ENCODE results near the gene IPCEF1. TPM values are rescaled to one million over a fixed set of nuclear protein-coding genes. Genes with fewer than 3 reads are reported as not detected.

Gene IPCEF1
- polyA plus RNA-seq, 1 donor from 2014 or later, result 3.9 TPM

DNA sequence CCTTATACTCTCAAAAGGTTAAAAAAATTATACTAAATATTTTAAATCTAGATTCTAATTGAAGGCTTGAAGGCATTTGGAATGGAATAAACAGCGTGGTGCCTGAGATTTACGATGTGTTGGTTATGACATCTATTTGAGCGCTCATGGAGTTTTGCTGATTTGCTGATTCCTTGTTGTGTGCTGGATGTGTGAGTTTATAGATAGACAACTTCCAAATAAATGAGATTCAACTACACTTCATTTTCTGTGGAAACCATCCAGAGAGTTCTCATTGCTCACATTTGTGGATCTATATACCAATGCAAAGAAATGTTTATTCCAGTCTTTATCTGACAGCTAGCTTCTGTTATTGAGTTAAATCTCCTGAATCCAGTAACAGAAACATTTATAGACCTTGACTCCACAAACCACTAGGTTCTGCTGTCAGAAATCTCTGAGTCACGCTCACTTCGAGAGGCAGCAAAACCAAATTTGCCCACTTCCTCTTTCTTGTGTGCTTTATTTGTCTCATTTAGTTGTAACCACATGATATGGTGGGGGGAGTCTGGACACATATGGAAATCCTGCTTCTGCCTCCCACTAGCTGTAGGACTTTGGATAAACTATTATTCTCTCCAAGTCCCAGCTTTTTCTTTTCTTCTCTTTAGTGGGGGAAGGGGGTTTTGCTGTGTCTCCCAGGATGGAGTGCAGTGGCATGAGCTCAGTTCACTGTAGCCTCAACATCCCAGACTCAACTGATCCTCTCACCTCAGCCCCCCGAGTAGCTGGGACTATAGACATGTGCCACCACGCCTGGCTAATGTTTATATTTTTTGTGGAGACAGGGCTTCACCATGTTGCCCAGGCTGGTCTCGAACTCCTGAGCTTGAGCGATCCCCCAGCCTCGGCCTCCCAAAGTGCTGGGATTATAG is 54.5 kb downstream of the IPCEF1 start:
- Histone ChIP-seq H3K36me3 (ENCODE audit: insufficient read depth, low read length) (no peaks in the 10 kb centered on the region), H3K27me3 (ENCODE audit: insufficient read depth, low read depth, low read length) (no peaks in the 10 kb centered on the region), H3K79me2 (replicated peaks; ENCODE audit: insufficient read depth, low read length) (no peaks in the 10 kb centered on the region), H3K9me2 (ENCODE audit: insufficient read depth, low read length) (no peaks in the 10 kb centered on the region), H3K9ac (ENCODE audit: low read length) (no peak overlapping the region), H3K4me3 (ENCODE audit: low read length) (no peak overlapping the region), H3F3A (ENCODE audit: insufficient read depth, low read length, poor library complexity, severe bottlenecking) (no peaks in the 10 kb centered on the region), H3K27ac (ENCODE audit: low read length) (no peak overlapping the region), H3K4me2 (ENCODE audit: low read length) (no peak overlapping the region), H4K20me1 (ENCODE audit: insufficient read depth) (no peaks in the 10 kb centered on the region), H3K9me3 (ENCODE audit: low read length) (no peaks in the 10 kb centered on the region), H2AFZ (ENCODE audit: low read depth, low read length) (no peak overlapping the region)
- TF ChIP-seq TAF1 (IDR thresholded peaks at IDR 0.05; ENCODE audit: low read depth), result no peak
- TF ChIP-seq, protein P1, sequence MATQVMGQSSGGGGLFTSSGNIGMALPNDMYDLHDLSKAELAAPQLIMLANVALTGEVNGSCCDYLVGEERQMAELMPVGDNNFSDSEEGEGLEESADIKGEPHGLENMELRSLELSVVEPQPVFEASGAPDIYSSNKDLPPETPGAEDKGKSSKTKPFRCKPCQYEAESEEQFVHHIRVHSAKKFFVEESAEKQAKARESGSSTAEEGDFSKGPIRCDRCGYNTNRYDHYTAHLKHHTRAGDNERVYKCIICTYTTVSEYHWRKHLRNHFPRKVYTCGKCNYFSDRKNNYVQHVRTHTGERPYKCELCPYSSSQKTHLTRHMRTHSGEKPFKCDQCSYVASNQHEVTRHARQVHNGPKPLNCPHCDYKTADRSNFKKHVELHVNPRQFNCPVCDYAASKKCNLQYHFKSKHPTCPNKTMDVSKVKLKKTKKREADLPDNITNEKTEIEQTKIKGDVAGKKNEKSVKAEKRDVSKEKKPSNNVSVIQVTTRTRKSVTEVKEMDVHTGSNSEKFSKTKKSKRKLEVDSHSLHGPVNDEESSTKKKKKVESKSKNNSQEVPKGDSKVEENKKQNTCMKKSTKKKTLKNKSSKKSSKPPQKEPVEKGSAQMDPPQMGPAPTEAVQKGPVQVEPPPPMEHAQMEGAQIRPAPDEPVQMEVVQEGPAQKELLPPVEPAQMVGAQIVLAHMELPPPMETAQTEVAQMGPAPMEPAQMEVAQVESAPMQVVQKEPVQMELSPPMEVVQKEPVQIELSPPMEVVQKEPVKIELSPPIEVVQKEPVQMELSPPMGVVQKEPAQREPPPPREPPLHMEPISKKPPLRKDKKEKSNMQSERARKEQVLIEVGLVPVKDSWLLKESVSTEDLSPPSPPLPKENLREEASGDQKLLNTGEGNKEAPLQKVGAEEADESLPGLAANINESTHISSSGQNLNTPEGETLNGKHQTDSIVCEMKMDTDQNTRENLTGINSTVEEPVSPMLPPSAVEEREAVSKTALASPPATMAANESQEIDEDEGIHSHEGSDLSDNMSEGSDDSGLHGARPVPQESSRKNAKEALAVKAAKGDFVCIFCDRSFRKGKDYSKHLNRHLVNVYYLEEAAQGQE (IDR thresholded peaks at IDR 0.05; ENCODE audit: borderline replicate concordance), result no peak

DNA sequence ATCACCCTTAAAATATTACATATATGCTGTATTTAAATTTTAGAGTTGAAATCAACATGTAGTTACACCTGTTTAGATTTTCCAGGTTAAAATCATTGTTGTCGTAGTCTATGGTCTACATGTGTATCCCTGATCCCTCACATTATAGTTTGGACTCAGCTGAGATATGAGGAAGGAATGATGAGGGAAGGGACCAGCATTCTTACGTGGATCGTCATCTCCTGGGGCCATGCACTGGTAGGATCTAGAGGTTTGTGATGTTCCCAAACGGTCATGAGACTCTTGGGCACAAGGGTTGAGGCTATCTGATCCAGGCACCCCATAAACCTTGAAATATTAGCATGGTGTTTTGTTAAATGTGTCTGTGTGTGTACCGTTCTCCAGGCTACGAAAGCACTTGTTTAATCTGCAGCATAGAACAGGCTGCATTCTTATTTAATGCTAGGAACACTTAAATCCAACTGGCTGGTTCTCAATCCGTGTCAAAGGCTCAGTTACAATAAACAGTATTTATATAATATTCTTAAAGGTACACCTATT is 55.4 kb downstream of the IPCEF1 start:
- no peaks in the 10 kb centered on the region for H3K79me2 ChIP-seq (replicated peaks; ENCODE audit: insufficient read depth, low read length)
- no peak overlapping the region for H2AFZ ChIP-seq (ENCODE audit: low read depth, low read length)
- no peak overlapping the region for H3K27ac ChIP-seq (ENCODE audit: low read length)
- H3K9me3 ChIP-seq (ENCODE audit: low read length), result no peaks in the 10 kb centered on the region
- H3K4me2 ChIP-seq (ENCODE audit: low read length), result no peak overlapping the region
- TF ChIP-seq MXI1 (conservative IDR thresholded peaks at IDR 0.05; ENCODE audit: poor library complexity, severe bottlenecking), result no peak
- TF ChIP-seq TAF1 (IDR thresholded peaks at IDR 0.05; ENCODE audit: low read depth), result no peak
- TF ChIP-seq, protein P2, sequence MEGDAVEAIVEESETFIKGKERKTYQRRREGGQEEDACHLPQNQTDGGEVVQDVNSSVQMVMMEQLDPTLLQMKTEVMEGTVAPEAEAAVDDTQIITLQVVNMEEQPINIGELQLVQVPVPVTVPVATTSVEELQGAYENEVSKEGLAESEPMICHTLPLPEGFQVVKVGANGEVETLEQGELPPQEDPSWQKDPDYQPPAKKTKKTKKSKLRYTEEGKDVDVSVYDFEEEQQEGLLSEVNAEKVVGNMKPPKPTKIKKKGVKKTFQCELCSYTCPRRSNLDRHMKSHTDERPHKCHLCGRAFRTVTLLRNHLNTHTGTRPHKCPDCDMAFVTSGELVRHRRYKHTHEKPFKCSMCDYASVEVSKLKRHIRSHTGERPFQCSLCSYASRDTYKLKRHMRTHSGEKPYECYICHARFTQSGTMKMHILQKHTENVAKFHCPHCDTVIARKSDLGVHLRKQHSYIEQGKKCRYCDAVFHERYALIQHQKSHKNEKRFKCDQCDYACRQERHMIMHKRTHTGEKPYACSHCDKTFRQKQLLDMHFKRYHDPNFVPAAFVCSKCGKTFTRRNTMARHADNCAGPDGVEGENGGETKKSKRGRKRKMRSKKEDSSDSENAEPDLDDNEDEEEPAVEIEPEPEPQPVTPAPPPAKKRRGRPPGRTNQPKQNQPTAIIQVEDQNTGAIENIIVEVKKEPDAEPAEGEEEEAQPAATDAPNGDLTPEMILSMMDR (IDR thresholded peaks at IDR 0.05; ENCODE audit: poor library complexity, severe bottlenecking), result no peak
- H3K36me3 ChIP-seq (ENCODE audit: insufficient read depth, low read length), result no peaks in the 10 kb centered on the region
- H3K4me3 ChIP-seq (ENCODE audit: low read length), result no peak overlapping the region
- no peaks in the 10 kb centered on the region for H3K27me3 ChIP-seq (ENCODE audit: insufficient read depth, low read depth, low read length)
- H4K20me1 ChIP-seq (ENCODE audit: insufficient read depth), result no peaks in the 10 kb centered on the region
- H3K9ac ChIP-seq (ENCODE audit: low read length), result no peak overlapping the region
- no peaks in the 10 kb centered on the region for H3F3A ChIP-seq (ENCODE audit: insufficient read depth, low read length, poor library complexity, severe bottlenecking)
- no peaks in the 10 kb centered on the region for H3K9me2 ChIP-seq (ENCODE audit: insufficient read depth, low read length)

DNA sequence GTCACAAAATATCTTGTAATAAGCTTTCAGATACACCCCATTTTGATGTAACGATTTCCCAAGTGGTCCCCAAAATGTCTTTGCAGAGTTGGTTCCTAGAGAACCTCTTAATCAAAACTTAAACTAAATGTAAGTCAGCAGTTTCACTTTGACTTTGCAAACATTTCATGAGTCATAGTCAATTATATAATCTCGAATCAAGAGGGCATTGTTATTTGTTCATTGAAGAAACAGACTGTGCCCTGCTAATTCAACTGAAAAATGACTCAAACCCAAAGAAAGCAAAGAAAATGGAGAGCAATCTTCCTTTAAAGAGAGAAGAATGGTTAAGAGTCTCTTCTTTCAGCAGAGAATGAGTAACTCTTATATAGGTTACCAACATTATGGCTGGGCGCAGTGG is 58.3 kb downstream of the IPCEF1 start:
- Histone ChIP-seq H2AFZ (ENCODE audit: low read depth, low read length) (no peak overlapping the region), H3K9ac (ENCODE audit: low read length) (no peak overlapping the region), H3K36me3 (ENCODE audit: insufficient read depth, low read length) (no peaks in the 10 kb centered on the region), H3K9me2 (ENCODE audit: insufficient read depth, low read length) (no peaks in the 10 kb centered on the region), H3K27me3 (ENCODE audit: insufficient read depth, low read depth, low read length) (no peaks in the 10 kb centered on the region), H3K27ac (ENCODE audit: low read length) (no peak overlapping the region), H3K4me3 (ENCODE audit: low read length) (no peak overlapping the region), H3K9me3 (ENCODE audit: low read length) (no peaks in the 10 kb centered on the region), H4K20me1 (ENCODE audit: insufficient read depth) (no peaks in the 10 kb centered on the region), H3K4me2 (ENCODE audit: low read length) (no peak overlapping the region), H3K79me2 (replicated peaks; ENCODE audit: insufficient read depth, low read length) (no peaks in the 10 kb centered on the region), H3F3A (ENCODE audit: insufficient read depth, low read length, poor library complexity, severe bottlenecking) (no peaks in the 10 kb centered on the region)
- TF ChIP-seq, protein P2 (IDR thresholded peaks at IDR 0.05; ENCODE audit: poor library complexity, severe bottlenecking), result no peak
- TF ChIP-seq EP300 (conservative IDR thresholded peaks at IDR 0.05; ENCODE audit: poor library complexity, severe bottlenecking), result no peak
- no peak for TF ChIP-seq EZH2 (IDR thresholded peaks at IDR 0.05; ENCODE audit: borderline replicate concordance, insufficient read depth, low read length, poor library complexity, severe bottlenecking)
- TF ChIP-seq POLR2AphosphoS5 (IDR thresholded peaks at IDR 0.05), result no peak
- no peak for TF ChIP-seq SMC3 (conservative IDR thresholded peaks at IDR 0.05; ENCODE audit: poor library complexity)
- no peak for TF ChIP-seq RAD21 (conservative IDR thresholded peaks at IDR 0.05)
- TF ChIP-seq MXI1 (conservative IDR thresholded peaks at IDR 0.05; ENCODE audit: poor library complexity, severe bottlenecking), result no peak
- TF ChIP-seq, protein P1 (IDR thresholded peaks at IDR 0.05; ENCODE audit: borderline replicate concordance), result no peak
- no peak for TF ChIP-seq TAF1 (IDR thresholded peaks at IDR 0.05; ENCODE audit: low read depth)
